Dedifferentiated amniotic fluid mesenchymal stem cell (primary cell): ENCODE data around the gene EMC1.
A peak's percentile ranks its signal among the peaks of the same experiment; 100 is the strongest.
"Not testable (repeated sequence)": the region's sequence is repeated elsewhere in the genome, so short reads cannot be mapped to it uniquely, and the experiment has no call there.

Source experiments
- DNase-seq: peaks from one replicate; pipeline ENCODE4 v3.0.0-alpha.2; 2016; ENCODE audit errors: extremely low spot score

The EMC1 gene

GRCh38 chr1:19260211-19261138 is 9.2 kb upstream of the EMC1 start:
- peak; percentile 96 for DNase-seq

- no peak for DNase-seq
These were observed 7.0 kb upstream of the EMC1 start for GRCh38 chr1:19258353-19258752.

GRCh38 chr1:19257178-19257914 is 6.0 kb upstream of the EMC1 start:
- DNase-seq, result no peak

DNA sequence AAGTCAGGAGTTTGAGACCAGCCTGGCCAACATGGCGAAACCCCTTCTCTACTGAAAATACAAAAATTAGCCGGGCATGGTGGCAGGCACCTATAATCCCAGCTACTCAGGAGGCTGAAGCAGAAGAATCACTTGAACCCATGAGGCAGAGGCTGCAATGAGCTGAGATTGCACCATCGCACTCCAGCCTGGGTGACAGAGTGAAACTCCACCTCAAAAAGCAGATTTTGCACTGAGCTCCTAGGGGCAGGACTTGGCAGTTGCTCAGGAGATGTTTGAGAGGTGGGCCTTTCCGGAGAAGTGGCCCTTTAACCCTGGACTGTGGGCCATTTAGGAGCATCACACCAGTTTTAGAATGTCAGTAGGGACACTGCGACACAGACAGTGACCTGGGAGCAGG is 5.0 kb upstream of the EMC1 start:
- not testable (repeated sequence) for DNase-seq

DNA sequence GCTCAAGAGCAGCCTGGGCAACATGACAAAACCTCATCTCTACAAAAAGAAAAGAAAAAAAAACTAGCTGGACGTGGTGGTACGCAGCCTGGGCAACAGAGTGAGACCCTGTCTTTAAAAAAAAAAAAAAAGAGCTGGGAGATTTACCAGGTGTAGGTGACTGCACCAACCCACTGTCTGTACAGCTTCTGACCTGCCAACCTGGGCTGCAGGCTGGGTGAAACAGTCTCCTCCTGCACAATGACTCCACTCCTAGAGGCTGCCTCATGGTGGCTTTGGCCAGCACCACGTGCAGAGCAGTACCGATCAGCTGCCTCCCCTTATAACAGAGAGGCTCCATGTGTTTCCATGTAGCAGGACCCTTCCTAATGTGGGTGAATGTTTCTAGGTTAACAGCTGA is 4.0 kb upstream of the EMC1 start:
- no peak for DNase-seq

DNA sequence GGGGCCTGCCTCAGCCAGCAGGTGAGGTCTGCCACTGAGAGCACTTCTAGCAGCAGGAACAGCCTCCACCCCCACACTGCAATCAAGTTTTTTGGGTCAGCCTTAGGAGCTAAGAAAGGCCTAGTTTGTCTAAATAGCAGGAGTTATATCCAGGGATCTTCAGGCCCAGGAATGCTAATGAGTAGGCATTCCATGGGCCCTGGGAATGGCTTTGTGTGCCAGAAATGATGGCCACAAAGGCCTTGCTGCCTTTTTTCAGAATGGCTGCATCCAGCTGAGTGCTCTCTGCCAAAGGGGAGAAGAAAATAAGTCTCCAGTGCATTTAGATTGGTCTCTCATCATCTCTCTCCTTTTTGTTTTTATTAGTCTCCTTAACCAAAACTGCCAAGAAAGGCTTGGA is 3.1 kb upstream of the EMC1 start:
- DNase-seq, result no peak

- DNase-seq, result no peak
These were observed 557 bp downstream of the EMC1 start for GRCh38 chr1:19250629-19251304.

DNA sequence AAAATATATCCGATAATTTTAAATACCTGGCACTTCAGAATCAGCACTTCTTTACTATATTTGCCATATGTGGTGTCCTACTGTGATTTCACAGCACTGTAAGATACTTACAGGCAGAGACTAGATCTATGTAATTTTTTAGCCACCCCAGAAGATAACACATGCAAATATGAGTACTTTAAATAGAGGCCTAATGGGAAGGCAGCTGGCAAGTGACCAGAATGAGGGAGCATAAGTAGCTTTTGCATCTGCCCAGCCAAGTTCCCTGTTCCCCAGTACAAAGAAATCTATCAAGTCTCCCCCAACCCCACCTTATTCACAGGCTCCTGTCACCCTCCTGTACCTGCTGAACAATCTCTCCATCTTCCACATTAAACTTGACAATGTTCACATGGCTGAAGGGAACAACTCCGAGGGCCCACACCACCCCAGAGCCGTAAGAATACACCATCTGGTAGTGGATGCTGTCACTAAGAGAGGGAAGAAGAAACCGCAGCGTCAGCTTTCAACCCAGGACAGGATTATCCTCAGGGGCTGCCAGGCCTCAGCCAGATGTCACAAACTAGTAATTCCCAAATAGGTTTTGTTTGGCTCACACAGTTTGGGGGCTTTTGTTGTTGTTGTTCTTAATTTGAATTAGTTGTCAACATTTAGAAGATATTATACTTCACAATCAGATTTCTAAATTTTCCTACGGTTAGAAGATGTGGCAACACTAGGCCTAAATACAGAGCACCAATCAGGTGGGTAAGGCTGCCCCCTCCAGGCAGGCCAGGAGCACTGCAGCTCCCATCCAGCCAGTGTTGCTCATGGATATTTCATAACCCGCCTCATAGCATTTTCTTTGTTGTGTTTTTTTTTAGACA is 10.4 kb downstream of the EMC1 start:
- peak; percentile 82 for DNase-seq

DNA sequence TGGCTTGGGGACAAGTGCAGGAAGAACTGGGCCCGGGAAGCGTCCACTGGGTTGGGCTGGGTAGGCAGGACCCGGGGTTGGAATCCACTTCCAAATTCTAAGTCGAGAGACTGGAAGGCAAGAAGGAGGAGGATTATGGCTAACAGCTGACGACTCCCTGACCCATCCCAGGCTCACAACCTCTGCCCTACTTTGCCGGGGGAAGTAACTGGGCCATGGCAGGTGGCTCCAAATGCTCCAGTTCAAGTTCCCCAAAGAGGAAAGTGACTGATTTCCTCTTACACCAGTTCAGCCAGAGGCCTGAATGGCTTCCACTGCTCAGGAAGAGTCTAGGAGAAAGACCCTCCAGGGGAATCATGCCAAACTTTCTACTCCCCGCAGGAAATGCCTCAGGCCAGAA is 11.4 kb downstream of the EMC1 start:
- no peak for DNase-seq

GRCh38 chr1:19234224-19234623 is 17.1 kb downstream of the EMC1 start:
- DNase-seq, result no peak

DNA sequence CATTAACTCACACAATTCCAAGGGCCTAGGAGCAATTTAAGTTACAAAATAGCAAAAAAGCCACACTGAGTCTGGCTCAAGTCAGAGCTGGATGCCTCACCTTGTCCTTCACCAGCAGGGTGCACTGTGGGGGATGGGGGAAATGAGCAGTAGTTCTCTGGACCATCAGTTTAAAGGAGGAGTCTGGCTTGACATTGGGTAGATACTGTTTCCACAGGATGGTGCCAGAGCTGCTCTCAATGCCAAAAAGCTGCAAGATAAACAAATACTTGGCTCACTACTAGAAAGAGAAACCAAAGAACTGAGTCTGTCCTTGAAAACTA is 18.8 kb downstream of the EMC1 start:
- DNase-seq, result peak; percentile 77

DNA sequence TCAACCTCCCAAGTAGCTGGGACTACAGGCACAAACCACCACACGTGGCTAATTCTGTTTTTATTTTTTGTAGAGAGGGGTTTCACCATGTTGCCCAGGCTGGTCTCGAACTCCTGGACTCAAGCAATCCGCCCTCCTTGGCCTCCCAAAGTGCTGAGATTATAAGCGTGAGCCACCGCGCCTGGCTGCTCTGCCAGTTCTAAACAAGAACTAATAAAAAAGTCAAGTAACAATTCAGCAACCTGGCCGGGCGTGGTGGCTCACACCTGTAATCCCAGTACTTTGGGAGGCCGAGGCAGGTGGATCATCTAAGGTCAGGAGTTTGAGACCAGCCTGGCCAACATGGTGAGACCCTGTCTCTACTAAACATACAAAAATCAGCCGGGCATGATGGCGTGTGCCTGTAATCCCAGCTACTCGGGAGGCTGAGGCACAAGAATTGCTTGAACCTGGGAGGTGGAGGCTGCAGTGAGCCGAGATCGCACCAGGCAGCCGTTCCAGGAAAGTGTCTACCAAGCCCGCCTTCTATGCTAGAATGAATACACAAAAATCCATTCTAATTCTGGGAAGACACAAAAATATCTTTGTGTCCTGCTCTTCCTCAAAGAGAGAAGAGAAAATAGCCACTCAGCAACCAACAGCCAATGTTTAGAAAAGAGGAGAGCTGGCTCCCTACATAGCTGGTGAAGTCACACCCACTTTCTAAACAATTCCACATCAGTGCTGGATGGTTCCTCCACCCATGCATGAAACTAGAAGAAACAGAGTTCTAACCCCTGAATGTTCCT is 19.4 kb downstream of the EMC1 start:
- DNase-seq, result not testable (repeated sequence)

GRCh38 chr1:19229828-19230325 is 21.4 kb downstream of the EMC1 start:
- DNase-seq, result no peak

DNA sequence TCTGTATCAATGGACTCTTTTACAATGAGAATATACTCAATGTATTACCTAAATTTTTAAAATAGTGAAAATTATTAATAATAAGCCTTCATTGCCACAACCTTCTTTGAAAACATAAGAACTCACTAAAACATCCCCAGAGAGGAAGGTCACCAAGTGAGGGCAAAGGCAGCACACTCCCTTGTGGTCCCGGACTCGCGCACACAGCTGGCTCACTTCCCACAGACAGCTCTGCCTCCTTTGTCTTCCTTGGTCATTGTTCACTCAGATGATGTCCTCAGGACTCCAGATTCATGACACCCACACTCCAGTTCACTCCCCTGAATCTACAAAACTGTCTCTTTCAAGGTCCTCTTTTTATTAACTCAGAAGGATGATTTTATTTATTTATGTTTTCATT is 22.1 kb downstream of the EMC1 start:
- DNase-seq, result no peak

DNA sequence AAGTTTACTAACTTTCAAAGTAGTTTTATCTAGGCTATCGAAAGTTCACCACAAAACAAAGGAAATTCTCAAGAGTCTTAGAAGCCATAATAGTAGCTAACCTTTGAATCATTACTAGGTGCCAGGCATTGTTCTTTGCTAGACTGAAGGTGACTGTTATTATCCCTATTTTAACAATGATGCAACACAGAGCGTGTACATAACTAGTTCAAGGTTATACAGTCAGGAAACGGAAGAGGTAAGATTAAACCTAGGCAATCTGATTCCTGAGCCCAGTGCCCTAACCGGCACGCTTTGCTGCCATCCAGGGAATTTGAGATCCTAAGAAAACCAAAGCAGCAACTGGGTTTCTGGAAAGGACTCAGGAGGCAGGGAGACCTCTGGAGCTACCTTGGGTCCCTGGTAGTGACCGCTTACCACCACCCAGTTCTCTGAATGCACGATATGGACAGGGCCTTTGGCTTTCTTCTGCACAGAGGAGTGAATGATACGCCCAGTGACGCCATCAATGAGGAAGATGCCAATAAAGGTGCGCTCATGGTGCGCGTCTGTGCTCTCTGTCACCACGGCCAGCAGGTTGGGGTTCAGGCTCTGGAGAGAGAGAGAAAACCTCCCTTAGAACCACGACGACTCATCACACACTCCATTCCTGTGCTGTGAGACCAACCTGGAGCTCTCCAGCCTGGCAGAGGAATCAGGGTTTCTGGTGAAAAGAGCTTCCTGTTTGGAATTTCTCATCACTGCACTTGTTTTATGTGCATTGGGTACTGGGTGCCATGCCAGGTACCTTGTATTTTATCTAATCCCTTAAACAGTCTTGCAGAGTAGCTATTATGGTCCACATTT is 28.1 kb downstream of the EMC1 start:
- no peak for DNase-seq

GRCh38 chr1:19222573-19222972 is 28.8 kb downstream of the EMC1 start:
- DNase-seq, result no peak

GRCh38 chr1:19220991-19221390 is 30.3 kb downstream of the EMC1 start:
- no peak for DNase-seq

- no peak for DNase-seq
These were observed 31.1 kb downstream of the EMC1 start for GRCh38 chr1:19220080-19220846.

DNA sequence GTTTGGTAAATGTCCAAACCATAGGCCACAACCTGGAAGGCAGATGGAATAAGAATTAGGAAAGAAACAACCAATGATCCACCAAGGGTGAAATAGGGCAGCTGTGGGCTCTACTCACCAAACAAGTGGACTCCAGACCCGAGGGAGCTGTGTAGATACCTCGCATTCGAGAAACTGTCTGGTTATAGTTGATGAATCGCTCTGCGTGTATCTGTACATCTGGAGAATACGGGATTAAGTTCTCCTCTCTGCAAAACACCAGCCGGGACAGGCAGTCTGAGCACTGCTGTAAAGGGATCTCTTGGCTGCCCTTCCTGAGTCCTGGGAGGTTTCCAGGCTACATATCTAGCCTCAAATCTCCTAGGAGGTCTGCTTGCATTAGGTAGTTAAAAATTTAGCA is 31.9 kb downstream of the EMC1 start:
- no peak for DNase-seq
